NCI-H446 treated with DMSO at 0.1 percent for 48 hours (cell line): ENCODE data around the gene BAIAP2.

Source experiments
- DNase-seq: peaks from one replicate; lab custom pipeline; 2025; lab: John Stamatoyannopoulos, UW

Gene BAIAP2

GRCh38 chr17:81126281-81127132 is 91.6 kb downstream of the BAIAP2 start:
- DNase-seq, result no peak

- no peak for DNase-seq
Observed at GRCh38 chr17:81127133-81127455, 92.1 kb downstream of the BAIAP2 start.

- DNase-seq, result no peak
Observed at GRCh38 chr17:81127526-81128177, 92.7 kb downstream of the BAIAP2 start.

- no peak for DNase-seq
Observed at GRCh38 chr17:81128338-81128737, 93.4 kb downstream of the BAIAP2 start.

- no peak for DNase-seq
Observed at GRCh38 chr17:81128774-81129173, 93.8 kb downstream of the BAIAP2 start.

- no peak for DNase-seq
Observed at GRCh38 chr17:81129289-81129688, 94.3 kb downstream of the BAIAP2 start.

- no peak for DNase-seq
Observed at GRCh38 chr17:81129711-81130367, 94.9 kb downstream of the BAIAP2 start.

- DNase-seq, result no peak
Observed at GRCh38 chr17:81130385-81131361, 95.7 kb downstream of the BAIAP2 start.

GRCh38 chr17:81131486-81132196 is 96.7 kb downstream of the BAIAP2 start:
- DNase-seq, result no peak

GRCh38 chr17:81132197-81132540 is 97.2 kb downstream of the BAIAP2 start:
- DNase-seq, result no peak

- DNase-seq, result no peak
Observed at GRCh38 chr17:81132770-81133723, 98.1 kb downstream of the BAIAP2 start.

- no peak for DNase-seq
Observed at GRCh38 chr17:81134064-81134781, 99.3 kb downstream of the BAIAP2 start.

GRCh38 chr17:81135505-81136278 is 100.7 kb downstream of the BAIAP2 start:
- peak; percentile 44 for DNase-seq

GRCh38 chr17:81136366-81136765 is 101.4 kb downstream of the BAIAP2 start:
- DNase-seq, result no peak

GRCh38 chr17:81137248-81137647 is 102.3 kb downstream of the BAIAP2 start:
- no peak for DNase-seq

- DNase-seq, result no peak
Observed at GRCh38 chr17:81138083-81138482, 103.1 kb downstream of the BAIAP2 start.

GRCh38 chr17:81138500-81138899 is 103.5 kb downstream of the BAIAP2 start:
- no peak for DNase-seq

- no peak for DNase-seq
Observed at GRCh38 chr17:81139428-81139827, 104.5 kb downstream of the BAIAP2 start.

GRCh38 chr17:81140018-81140417 is 105.1 kb downstream of the BAIAP2 start:
- no peak for DNase-seq
